Activated naive CD4-positive, alpha-beta T cell treated with Interleukin-2 at 50 U/mL for 16 hours (primary cell): ENCODE data around the gene IL21.
"Not testable (repeated sequence)": the region's sequence is repeated elsewhere in the genome, so short reads cannot be mapped to it uniquely, and the experiment has no call there.

ENCODE experiments used
- DNase-seq: peaks from one replicate; pipeline ENCODE4 v3.0.0-alpha.2; 2020

IL21 gene

GRCh38 chr4:122621016-122621507, at the start of gene IL21:
Gene IL21, minus strand, starts transcription at chr4:122621066. Its CDS starts 55 bp downstream, at chr4:122621011.
- DNase-seq: no peak

GRCh38 chr4:122669911-122670738, 49.3 kb upstream of the IL21 start:
- DNase-seq: no peak

DNA sequence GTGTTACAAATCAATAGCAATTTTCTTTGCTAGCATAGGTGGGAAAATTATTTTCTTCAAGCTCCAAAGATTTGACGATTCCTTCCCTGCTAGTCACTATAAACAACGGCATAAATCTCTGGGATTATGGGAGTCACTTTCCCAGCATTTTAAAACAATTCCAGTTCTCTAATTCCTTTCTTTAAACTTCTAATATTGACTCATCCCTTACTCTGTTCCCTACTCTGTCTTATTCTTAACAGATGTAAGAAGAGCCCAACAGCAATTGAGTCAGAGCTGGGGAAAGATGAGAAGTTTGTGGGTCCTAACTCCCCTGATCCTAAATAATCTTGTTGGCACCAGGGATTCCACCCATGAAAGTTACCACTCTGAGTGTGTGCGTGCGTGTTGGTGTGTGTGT, 47.4 kb upstream of the IL21 start:
- no peak for DNase-seq

GRCh38 chr4:122666527-122667245, 45.8 kb upstream of the IL21 start:
- DNase-seq: no peak

GRCh38 chr4:122665161-122665929, 44.5 kb upstream of the IL21 start:
- DNase-seq: no peak

GRCh38 chr4:122663814-122664610, 43.1 kb upstream of the IL21 start:
- peak; percentile 10 for DNase-seq

DNA sequence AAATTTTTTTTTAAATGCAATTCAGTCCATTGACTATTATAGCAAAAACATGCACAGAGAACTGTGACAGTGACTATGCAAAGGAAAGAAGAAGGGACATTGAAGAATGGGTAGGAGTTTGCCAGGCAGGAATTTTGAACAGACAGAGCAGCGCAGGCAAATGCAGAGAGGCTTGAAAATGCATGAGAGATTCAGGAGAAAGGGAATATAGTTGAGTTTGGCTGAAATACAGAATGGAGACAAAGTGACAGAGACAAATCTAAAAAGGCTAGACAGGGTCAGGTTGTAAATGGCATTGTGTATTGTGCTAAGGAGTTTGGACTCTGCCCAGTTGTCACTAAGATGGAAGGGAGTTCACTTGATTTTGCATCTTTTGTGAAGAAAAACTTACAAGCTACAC, 42.4 kb upstream of the IL21 start:
- no peak for DNase-seq

- DNase-seq: no peak
Measured at GRCh38 chr4:122662701-122663100, 41.8 kb upstream of the IL21 start.

DNA sequence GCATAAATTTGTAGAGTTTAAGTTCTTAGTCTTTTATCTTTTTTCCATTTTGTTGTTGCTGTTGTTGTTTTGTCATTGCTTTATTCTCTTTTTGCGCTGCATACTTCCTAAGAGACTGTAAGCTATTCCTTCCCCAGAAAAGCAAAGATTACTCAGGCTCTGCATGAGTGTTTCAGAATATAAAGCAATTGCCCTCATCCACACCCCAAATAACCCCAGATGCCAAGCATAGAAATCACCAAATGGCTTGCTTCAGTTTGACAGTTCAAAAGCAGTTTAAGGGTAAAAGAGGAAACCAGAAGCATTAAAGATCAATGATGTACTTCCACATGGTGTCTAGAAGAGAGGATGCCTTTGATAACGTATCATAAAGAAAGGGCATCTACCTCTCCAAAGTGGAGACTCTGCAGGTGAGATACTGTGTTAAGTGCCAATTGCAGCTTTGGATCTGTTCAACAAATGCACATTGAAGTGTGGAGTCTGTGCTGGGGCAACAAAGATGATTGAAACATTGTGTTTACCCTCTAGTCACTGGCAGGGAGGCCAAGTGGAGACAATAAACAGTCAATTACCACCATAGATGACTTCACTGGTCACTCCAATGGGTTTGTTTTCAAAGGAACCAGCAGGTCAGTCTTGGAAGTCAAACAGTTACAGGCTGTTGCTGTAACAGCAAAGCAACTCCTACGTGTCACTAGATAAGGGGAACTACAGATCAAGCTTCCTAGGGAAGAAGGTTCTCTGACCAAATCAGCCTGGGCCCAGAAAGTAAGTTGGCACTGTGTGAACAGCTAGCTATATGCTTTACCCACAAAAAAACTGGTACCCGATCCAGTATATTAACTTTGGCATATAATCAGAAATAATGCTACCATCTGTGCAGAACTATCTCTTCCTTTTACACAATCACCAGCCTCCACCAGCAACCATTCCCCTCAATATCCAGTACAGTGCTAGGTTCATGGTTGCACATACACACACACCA, 40.6 kb upstream of the IL21 start:
- DNase-seq: no peak

DNA sequence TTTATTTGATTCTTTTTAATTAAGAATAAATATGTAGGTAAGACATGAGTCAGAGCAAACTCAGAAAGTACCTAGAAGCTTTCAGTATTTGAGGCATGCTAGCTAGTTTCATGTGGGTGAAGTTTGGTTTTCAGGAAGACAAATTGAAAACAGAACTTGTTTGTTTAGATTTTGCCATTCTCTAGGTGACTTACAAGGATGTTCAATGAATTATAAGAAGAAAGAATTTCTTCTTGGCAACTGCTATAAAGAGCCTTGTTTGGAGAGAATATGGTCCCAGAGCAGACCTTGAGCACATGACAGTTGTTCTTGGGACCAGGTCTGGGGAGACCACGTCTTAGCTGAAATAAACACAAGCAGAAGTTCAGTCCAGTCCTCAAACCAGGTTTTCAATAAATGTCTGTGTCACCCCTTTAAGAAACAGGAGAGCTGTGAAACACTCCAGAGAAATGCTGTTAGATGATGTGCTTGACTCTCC, 38.0 kb upstream of the IL21 start:
- DNase-seq: no peak

DNA sequence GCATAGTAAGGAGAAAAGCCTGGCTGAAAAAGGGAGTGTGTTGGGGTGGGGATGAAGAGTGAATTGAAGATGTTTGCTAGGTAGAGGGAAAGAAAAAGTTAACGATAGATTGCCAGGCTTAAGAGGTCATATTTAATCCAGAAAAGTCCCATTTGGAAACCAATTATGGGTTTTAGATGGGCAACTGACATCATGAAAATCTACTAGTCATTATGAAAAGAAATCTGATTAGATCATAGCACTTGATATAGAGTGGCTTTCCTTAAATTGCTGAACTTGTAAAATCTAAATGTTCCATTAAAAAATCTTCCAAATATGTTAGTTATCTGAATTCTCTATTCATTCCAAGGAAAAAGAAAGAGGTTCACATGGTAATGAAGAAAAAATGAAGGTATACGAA, 37.5 kb upstream of the IL21 start:
- no peak for DNase-seq

DNA sequence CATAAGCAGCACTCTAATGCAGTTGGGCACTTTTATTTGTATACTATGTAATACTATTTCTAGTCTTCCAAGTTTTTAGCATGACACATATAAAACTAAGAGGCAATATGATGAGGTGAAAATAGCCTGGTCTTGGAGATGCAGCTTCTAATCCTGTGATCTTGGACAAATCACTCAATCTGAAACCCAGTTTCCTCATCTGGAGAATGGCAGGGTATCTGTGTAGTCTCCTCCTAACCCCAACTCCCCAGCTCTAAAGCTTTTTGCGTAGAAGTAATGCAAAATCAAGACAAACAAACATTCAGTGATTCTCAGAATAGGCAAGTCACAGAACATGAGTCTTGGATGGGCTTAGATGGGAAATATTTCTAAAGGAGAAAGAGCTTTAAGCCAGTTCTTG, 36.7 kb upstream of the IL21 start:
- no peak for DNase-seq

- not testable (repeated sequence) for DNase-seq
Measured at GRCh38 chr4:122656583-122656982, 35.7 kb upstream of the IL21 start.

GRCh38 chr4:122652379-122652778, 31.5 kb upstream of the IL21 start:
- DNase-seq: peak; percentile 60

GRCh38 chr4:122650148-122650547, 29.3 kb upstream of the IL21 start:
- no peak for DNase-seq

DNA sequence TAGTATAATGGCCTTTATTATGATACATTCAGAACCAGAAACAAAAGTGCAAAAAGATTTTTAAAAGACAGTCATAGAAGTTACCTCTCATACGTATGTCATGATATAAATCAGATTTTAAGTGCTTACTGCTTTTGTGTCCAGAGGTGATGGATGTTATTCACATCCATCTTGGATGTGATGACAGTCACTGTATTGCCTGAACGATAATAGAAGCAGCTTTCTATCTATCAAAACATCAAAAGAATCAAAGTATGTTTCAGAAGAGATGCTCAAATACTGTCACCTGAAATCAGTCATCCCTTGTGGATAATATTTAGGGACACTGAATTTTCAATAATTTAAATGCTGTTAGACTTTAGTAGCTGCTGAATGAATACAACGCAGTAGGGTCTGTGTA, 26.8 kb upstream of the IL21 start:
- no peak for DNase-seq

DNA sequence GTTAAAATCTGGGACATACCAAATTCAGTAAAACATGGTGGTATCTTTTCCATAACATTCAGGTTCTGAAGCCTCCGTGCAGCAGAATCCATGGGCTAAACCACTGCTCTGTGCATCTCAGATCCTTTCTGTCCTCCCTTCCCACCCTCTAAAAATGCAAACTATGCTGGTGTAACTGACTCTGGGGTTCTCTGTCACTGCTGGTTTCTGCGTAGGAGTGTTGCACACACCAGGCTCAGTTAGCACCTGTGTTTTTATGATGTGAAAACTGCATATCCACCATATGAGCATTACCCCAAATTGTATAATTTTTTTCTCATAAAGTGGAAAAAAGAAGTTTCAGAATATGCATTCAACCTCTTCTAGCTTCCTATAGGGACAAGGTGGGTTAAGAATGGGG, 22.4 kb upstream of the IL21 start:
- no peak for DNase-seq

DNA sequence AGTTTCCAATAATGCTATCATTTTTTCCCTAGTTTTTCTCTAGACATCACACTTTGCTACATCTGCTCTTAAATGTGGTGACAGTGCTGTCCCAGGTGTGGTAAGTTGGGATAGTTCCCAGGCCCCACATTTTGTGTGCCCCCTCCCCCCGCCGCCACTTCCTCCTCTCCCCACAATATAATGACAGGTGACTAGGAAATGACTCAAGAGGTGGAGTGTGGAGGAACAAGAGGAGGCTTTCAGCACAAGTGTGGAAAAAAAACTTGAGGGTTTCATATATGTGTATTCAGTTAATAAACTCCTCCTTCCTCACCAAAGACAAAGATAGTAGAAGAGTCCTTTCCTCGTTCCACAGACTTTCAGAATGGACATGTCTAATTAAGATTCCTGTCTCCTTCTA, 18.3 kb upstream of the IL21 start:
- no peak for DNase-seq

- DNase-seq: no peak
Measured at GRCh38 chr4:122636697-122637096, 15.8 kb upstream of the IL21 start.

- DNase-seq: peak; percentile 32
Measured at GRCh38 chr4:122635205-122635604, 14.3 kb upstream of the IL21 start.

DNA sequence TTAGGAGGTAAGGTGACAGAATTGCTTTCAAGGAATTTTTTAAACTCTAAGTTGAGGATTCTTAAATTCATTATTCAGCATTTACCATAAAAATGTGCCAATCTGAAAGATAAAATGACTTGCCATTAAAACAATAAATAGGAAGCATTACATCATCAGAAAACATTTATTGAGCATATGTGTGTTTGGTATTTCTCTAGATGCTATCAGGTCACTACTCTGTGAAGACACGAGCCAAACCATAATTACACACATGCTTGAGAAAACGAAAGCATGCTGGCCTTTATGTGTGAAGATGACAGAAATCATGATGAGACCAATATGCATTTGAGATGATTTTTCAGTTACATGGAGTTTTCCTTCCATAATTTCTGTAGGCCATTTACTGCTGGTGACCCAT, 12.3 kb upstream of the IL21 start:
- no peak for DNase-seq
